Measurements from ENCODE around the gene AJM1. TPM values are rescaled to one million over a fixed set of nuclear protein-coding genes. Genes with fewer than 3 reads are reported as not detected.

AJM1 gene
- total RNA-seq, 6 donors from 2014 or later = 1.4 to 7.3 (median 3.0) TPM

- Histone ChIP-seq H3K9me3 (no peaks in the 10 kb centered on the region), H3K4me1 (peaks cover 15 to 25% (median 18%) of the 10 kb centered on the region in 4 donors), H3K4me3 (no peak overlapping the region), H3K27me3 (peaks cover 0 to 4% (median 0%) of the 10 kb centered on the region in 4 donors), H3K36me3 (peaks cover 0 to 14% (median 8%) of the 10 kb centered on the region in 4 donors), H3K27ac (no peak overlapping the region)
- TF ChIP-seq, protein P1, sequence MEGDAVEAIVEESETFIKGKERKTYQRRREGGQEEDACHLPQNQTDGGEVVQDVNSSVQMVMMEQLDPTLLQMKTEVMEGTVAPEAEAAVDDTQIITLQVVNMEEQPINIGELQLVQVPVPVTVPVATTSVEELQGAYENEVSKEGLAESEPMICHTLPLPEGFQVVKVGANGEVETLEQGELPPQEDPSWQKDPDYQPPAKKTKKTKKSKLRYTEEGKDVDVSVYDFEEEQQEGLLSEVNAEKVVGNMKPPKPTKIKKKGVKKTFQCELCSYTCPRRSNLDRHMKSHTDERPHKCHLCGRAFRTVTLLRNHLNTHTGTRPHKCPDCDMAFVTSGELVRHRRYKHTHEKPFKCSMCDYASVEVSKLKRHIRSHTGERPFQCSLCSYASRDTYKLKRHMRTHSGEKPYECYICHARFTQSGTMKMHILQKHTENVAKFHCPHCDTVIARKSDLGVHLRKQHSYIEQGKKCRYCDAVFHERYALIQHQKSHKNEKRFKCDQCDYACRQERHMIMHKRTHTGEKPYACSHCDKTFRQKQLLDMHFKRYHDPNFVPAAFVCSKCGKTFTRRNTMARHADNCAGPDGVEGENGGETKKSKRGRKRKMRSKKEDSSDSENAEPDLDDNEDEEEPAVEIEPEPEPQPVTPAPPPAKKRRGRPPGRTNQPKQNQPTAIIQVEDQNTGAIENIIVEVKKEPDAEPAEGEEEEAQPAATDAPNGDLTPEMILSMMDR (IDR thresholded peaks at IDR 0.05) = no peak
- no peak for TF ChIP-seq POLR2A (IDR thresholded peaks at IDR 0.05)
- no peak for TF ChIP-seq EP300 (IDR thresholded peaks at IDR 0.05)
- no peak for TF ChIP-seq POLR2AphosphoS5 (IDR thresholded peaks at IDR 0.05)
- WGBS, 2 donors = 82 to 91% methylated on average over 7 to 24 of the region's 29 CpGs
- DNase-seq = peak in 1 of 2 donors; percentile 75
- no peak for ATAC-seq (ENCODE audit: low FRiP score in 2 of 2)
Observed at GRCh38 chr9:136852664-136853595, 10.7 kb downstream of the AJM1 start.

- WGBS, 2 donors = 71 to 80% methylated on average over 4 of the region's 18 CpGs
- peaks cover 0 to 14% (median 8%) of the 10 kb centered on the region in 4 donors for H3K36me3 ChIP-seq
- DNase-seq = no peak
- H3K27me3 ChIP-seq = no peaks in the 10 kb centered on the region
- H3K4me1 ChIP-seq = peaks cover 11 to 23% (median 13%) of the 10 kb centered on the region in 4 donors
- H3K4me3 ChIP-seq = no peak overlapping the region
- ATAC-seq (ENCODE audit: low FRiP score in 2 of 2) = no peak
- no peak overlapping the region for H3K27ac ChIP-seq
- no peaks in the 10 kb centered on the region for H3K9me3 ChIP-seq
- TF ChIP-seq EP300 (IDR thresholded peaks at IDR 0.05) (no peak), POLR2A (IDR thresholded peaks at IDR 0.05) (no peak), POLR2AphosphoS5 (IDR thresholded peaks at IDR 0.05) (no peak)
- TF ChIP-seq, protein P1 (IDR thresholded peaks at IDR 0.05) = no peak
Observed at GRCh38 chr9:136853596-136854112, 11.4 kb downstream of the AJM1 start.

DNA sequence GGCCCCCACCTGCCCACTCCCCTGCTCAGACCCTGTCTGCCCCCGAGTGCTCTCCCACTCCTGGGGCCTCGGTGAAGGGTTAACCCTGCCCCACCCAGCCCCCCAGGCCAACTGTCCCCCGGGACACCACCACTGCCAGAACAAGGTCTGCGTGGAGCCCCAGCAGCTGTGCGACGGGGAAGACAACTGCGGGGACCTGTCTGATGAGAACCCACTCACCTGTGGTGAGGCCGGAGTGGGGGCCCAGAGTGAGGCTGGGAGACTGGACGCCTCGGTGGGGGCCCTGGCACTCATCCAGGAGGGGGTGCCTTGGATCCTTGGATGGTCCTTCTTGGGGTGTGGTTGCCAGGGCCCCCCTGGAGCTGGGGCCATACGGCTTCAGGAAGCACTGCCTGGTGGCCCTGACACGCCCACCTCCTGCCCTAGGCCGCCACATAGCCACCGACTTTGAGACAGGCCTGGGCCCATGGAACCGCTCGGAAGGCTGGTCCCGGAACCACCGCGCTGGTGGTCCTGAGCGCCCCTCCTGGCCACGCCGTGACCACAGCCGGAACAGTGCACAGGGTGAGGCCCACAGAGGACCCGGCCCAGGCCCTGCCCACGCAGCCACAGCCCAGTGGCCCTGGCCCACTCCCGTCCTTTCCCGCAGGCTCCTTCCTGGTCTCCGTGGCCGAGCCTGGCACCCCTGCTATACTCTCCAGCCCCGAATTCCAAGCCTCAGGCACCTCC is 12.0 kb downstream of the AJM1 start:
- ATAC-seq (ENCODE audit: low FRiP score in 2 of 2) = no peak
- no peak overlapping the region for H3K4me3 ChIP-seq
- H3K9me3 ChIP-seq = no peaks in the 10 kb centered on the region
- 83 to 84% methylated on average over 6 to 30 of the region's 30 CpGs for WGBS, 2 donors
- TF ChIP-seq POLR2AphosphoS5 (IDR thresholded peaks at IDR 0.05) = no peak
- TF ChIP-seq, protein P1 (IDR thresholded peaks at IDR 0.05) = no peak
- no peaks in the 10 kb centered on the region for H3K27me3 ChIP-seq
- H3K36me3 ChIP-seq = peaks cover 0 to 15% (median 8%) of the 10 kb centered on the region in 4 donors
- H3K27ac ChIP-seq = no peak overlapping the region
- DNase-seq = peak in 1 of 2 donors; percentile 77
- peaks cover 11 to 30% (median 19%) of the 10 kb centered on the region in 4 donors for H3K4me1 ChIP-seq

DNA sequence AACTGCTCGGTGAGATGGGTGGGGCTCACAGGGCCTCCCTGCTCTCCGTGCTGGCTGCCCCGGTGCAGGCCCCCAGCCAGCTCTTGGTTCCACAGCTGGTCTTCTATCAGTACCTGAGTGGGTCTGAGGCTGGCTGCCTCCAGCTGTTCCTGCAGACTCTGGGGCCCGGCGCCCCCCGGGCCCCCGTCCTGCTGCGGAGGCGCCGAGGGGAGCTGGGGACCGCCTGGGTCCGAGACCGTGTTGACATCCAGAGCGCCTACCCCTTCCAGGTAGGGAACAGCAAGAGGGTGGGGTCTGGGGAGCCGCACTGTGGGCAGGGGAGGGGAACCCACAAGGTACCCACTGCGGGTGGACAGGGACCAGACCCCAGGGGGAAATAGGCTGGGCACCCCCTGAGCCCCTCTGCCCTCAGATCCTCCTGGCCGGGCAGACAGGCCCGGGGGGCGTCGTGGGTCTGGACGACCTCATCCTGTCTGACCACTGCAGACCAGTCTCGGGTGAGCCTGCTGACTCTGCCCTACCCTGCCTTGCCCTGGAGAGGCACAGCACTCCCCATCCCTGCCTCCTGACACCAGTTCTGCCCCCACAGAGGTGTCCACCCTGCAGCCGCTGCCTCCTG is 12.7 kb downstream of the AJM1 start:
- DNase-seq (peak in 1 of 2 donors; percentile 70), ATAC-seq (ENCODE audit: low FRiP score in 2 of 2) (no peak)
- H3K27ac ChIP-seq = no peak overlapping the region
- no peaks in the 10 kb centered on the region for H3K27me3 ChIP-seq
- peaks cover 0 to 17% (median 8%) of the 10 kb centered on the region in 4 donors for H3K36me3 ChIP-seq
- TF ChIP-seq POLR2AphosphoS5 (IDR thresholded peaks at IDR 0.05) = no peak
- TF ChIP-seq, protein P1 (IDR thresholded peaks at IDR 0.05) = no peak
- no peak for TF ChIP-seq EP300 (IDR thresholded peaks at IDR 0.05)
- TF ChIP-seq POLR2A (IDR thresholded peaks at IDR 0.05) = no peak
- H3K4me1 ChIP-seq = peaks cover 8 to 29% (median 16%) of the 10 kb centered on the region in 4 donors
- H3K4me3 ChIP-seq = no peak overlapping the region
- no peaks in the 10 kb centered on the region for H3K9me3 ChIP-seq
- WGBS, 2 donors = 92% methylated on average over 12 to 16 of the region's 23 CpGs

All from upper lobe of left lung (tissue), 6 donors.